Osteocyte (in vitro differentiated cells): ENCODE measurements around the gene VPS50. TPM values are rescaled to one million over a fixed set of nuclear protein-coding genes. Genes with fewer than 3 reads are reported as not detected.

Experiments
- DNase-seq: peaks from one replicate; pipeline ENCODE4 v3.0.0; 2021; ENCODE audit warnings: mixed read lengths; ENCODE audit not compliant: unreplicated experiment; ENCODE audit errors: extremely low spot score
- H3K27ac Mint-ChIP-seq: one replicate; pipeline ENCODE4 v1.8.0; 2021; ENCODE audit warnings: mild to moderate bottlenecking, mixed read lengths; ENCODE audit not compliant: unreplicated experiment
- H3K27me3 Mint-ChIP-seq: one replicate; pipeline ENCODE4 v1.8.0; 2021; ENCODE audit warnings: mixed read lengths; ENCODE audit not compliant: unreplicated experiment
- H3K36me3 Mint-ChIP-seq: one replicate; pipeline ENCODE4 v1.8.0; 2021; ENCODE audit warnings: mixed read lengths; ENCODE audit not compliant: unreplicated experiment
- H3K4me1 Mint-ChIP-seq: one replicate; pipeline ENCODE4 v1.8.0; 2021; ENCODE audit warnings: mixed read lengths; ENCODE audit not compliant: unreplicated experiment
- H3K4me3 Mint-ChIP-seq: one replicate; pipeline ENCODE4 v1.8.0; 2021; ENCODE audit warnings: mild to moderate bottlenecking, moderate library complexity, mixed read lengths; ENCODE audit not compliant: unreplicated experiment
- H3K9me3 Mint-ChIP-seq: one replicate; pipeline ENCODE4 v1.8.0; 2021; ENCODE audit warnings: mixed read lengths; ENCODE audit not compliant: unreplicated experiment
- CTCF ChIP-seq: fragments of 200-600 bp; sonication (generic); IDR thresholded peaks from 2 replicates; pipeline ENCODE4 v1.5.0; 2021; ENCODE audit warnings: antibody characterized with exemption, mild to moderate bottlenecking, moderate library complexity
- total RNA-seq: library from RNA; stranded (reverse); gene quantifications from 2 replicates; pipeline ENCODE4 v1.2.1, GENCODE V29; 2021

VPS50 gene
- total RNA-seq, 1 donor from 2014 or later, result 23.7 TPM

GRCh38 chr7:93258661-93259060 is 26.5 kb downstream of the VPS50 start:
- Mint-ChIP-seq H3K27ac (no peak overlapping the region), H3K9me3 (no peaks in the 10 kb centered on the region)

GRCh38 chr7:93262535-93262934 is 30.4 kb downstream of the VPS50 start:
- no peak overlapping the region for H3K4me3 Mint-ChIP-seq
- DNase-seq, result no peak
- TF ChIP-seq CTCF, result no peak
- no peaks in the 10 kb centered on the region for H3K27me3 Mint-ChIP-seq
- H3K4me1 Mint-ChIP-seq, result no peaks in the 10 kb centered on the region
- H3K36me3 Mint-ChIP-seq, result peaks cover 2% of the 10 kb centered on the region
- H3K27ac Mint-ChIP-seq, result no peak overlapping the region
- H3K9me3 Mint-ChIP-seq, result no peaks in the 10 kb centered on the region

More at GRCh38 chr7:93258661-93259060, 26.5 kb downstream of the VPS50 start:
- no peaks in the 10 kb centered on the region for H3K27me3 Mint-ChIP-seq
- no peak for TF ChIP-seq CTCF
- H3K4me1 Mint-ChIP-seq, result no peaks in the 10 kb centered on the region
- H3K36me3 Mint-ChIP-seq, result peaks cover 5% of the 10 kb centered on the region
- DNase-seq, result no peak
- no peak overlapping the region for H3K4me3 Mint-ChIP-seq

- Mint-ChIP-seq H3K9me3 (no peaks in the 10 kb centered on the region), H3K36me3 (peaks cover 2% of the 10 kb centered on the region), H3K4me1 (no peaks in the 10 kb centered on the region), H3K27ac (no peak overlapping the region), H3K27me3 (no peaks in the 10 kb centered on the region), H3K4me3 (no peak overlapping the region)
- TF ChIP-seq CTCF, result no peak
- no peak for DNase-seq
These were observed 33.1 kb downstream of the VPS50 start for GRCh38 chr7:93265220-93265619.

DNA sequence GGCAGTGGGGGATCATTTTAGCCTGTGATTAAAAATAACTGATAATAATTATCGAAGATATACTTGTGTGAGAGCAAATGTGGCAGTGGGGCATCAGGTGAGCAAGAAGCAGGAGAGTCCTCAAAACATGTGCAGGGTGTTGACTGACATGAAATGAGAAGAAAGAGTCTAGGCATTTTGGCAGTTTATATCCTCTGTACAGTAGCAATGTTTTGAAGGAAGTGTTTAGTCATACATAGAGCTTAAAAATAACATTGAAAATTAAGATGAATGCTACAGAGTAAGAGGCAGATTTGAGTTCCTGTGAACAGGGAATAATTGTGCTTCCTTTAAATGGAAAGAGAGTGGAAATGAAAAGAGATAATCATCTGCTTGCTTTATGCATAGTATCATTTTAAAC is 47.4 kb downstream of the VPS50 start:
- no peak overlapping the region for H3K4me3 Mint-ChIP-seq
- no peaks in the 10 kb centered on the region for H3K9me3 Mint-ChIP-seq
- TF ChIP-seq CTCF, result no peak
- no peak for DNase-seq
- H3K27me3 Mint-ChIP-seq, result no peaks in the 10 kb centered on the region
- H3K36me3 Mint-ChIP-seq, result peaks cover 32% of the 10 kb centered on the region
- peaks cover 8% of the 10 kb centered on the region for H3K4me1 Mint-ChIP-seq
- H3K27ac Mint-ChIP-seq, result no peak overlapping the region

DNA sequence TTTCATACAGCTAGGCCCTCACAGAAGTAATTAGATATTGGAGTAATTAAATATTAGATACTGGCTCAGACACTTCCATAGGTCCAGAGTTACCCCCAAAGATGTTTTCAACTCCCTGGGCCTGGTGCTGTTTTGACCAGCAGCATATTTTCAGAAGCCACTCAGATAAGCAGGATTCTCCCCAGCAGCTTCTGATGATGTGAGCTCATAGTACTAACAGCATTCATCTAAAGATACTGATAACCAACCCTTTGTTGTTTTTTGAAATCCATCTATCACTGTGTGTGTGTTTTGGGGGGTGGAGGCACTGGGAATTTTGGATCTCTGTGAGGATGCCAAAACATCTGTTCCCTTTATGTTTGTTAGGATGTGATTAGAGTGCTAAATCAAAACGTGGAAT is 52.7 kb downstream of the VPS50 start:
- TF ChIP-seq CTCF, result no peak
- Mint-ChIP-seq H3K27ac (no peak overlapping the region), H3K27me3 (no peaks in the 10 kb centered on the region), H3K4me3 (no peak overlapping the region), H3K9me3 (no peaks in the 10 kb centered on the region), H3K36me3 (peaks cover 10% of the 10 kb centered on the region), H3K4me1 (no peaks in the 10 kb centered on the region)
- DNase-seq, result no peak
